H1 (cell line): Measurements from ENCODE around the gene OR51V1. TPM values are rescaled to one million over a fixed set of nuclear protein-coding genes. Genes with fewer than 3 reads are reported as not detected.

Experiments used
- CTCF ChIA-PET: fragments of 300-600 bp; sonication (Branson Sonifier 250); formaldehyde crosslinking; loops from one replicate; lab custom pipeline; 2021; ENCODE audit not compliant: partially characterized antibody; lab: Charles Lee
- POLR2A ChIA-PET: fragments of 300-600 bp; sonication (Branson Sonifier 250); formaldehyde crosslinking; loops from one replicate; lab custom pipeline; 2021; ENCODE audit warnings: inconsistent platforms; ENCODE audit not compliant: partially characterized antibody; lab: Charles Lee
- DNase-seq, 2 experiments: peaks; one replicate each; pipeline versions ENCODE4 v3.0.0 to v3.0.0-alpha.2; 2010 to 2022; ENCODE audit warnings: low spot score in 2 of 2, low read depth in 1 of 2, mixed read lengths in 1 of 2
- FAIRE-seq: peaks from 2 replicates; lab custom pipeline; 2011; peaks lifted over from hg19 to GRCh38; lab: Jason Lieb, UNC
- H2AFZ ChIP-seq: 2 replicates; pipeline ENCODE4 v1.8.1; 2012; ENCODE audit warnings: low read length, inconsistent platforms
- H2AK5ac ChIP-seq: 2 replicates; pipeline ENCODE4 v1.6.1; 2013; ENCODE audit warnings: low read depth, low read length
- H2BK120ac ChIP-seq: replicated peaks from 2 replicates; pipeline ENCODE3; 2013; ENCODE audit warnings: low read depth, low read length, inconsistent platforms
- H2BK12ac ChIP-seq: 2 replicates; pipeline ENCODE4 v1.6.1; 2013; ENCODE audit warnings: low read depth, low read length
- H2BK15ac ChIP-seq: 2 replicates; pipeline ENCODE4 v1.6.1; 2013; ENCODE audit warnings: low read length
- H2BK20ac ChIP-seq: 2 replicates; pipeline ENCODE4 v1.6.1; 2013; ENCODE audit warnings: low read length
- H2BK5ac ChIP-seq: 2 replicates; pipeline ENCODE4 v1.6.1; 2013; ENCODE audit warnings: low read depth, low read length
- H3K14ac ChIP-seq: 2 replicates; pipeline ENCODE4 v1.6.1; 2013; ENCODE audit warnings: inconsistent platforms; ENCODE audit not compliant: insufficient read length
- H3K18ac ChIP-seq: 2 replicates; pipeline ENCODE4 v1.6.1; 2013; ENCODE audit warnings: low read length; ENCODE audit errors: extremely low read depth
- H3K23ac ChIP-seq: 2 replicates; pipeline ENCODE4 v1.6.1; 2013; ENCODE audit warnings: inconsistent platforms; ENCODE audit not compliant: insufficient read length
- H3K23me2 ChIP-seq: 2 replicates; pipeline ENCODE4 v1.6.1; 2013; ENCODE audit warnings: low read depth, low read length
- H3K27ac ChIP-seq: 2 replicates; pipeline ENCODE4 v1.6.1; 2011; ENCODE audit warnings: low read depth, low read length, inconsistent platforms
- H3K27me3 ChIP-seq, 4 experiments: replicated peaks in 1 of 4; 1 replicate in 1 of 4; 2 replicates in 3 of 4; pipeline versions ENCODE4 v1.6.1 to v1.8.1; 2011 to 2013; ENCODE audit warnings: low read length in 3 of 4, mild to moderate bottlenecking in 3 of 4, inconsistent platforms in 2 of 4, mixed read lengths in 2 of 4, moderate library complexity in 1 of 4; ENCODE audit not compliant: control insufficient read depth in 3 of 4, insufficient read depth in 3 of 4; ENCODE audit errors: extremely low read depth in 1 of 4
- H3K36me3 ChIP-seq, 4 experiments: 2 replicates each; pipeline versions ENCODE4 v1.6.1 to v1.8.1; 2011 to 2013; ENCODE audit warnings: mild to moderate bottlenecking in 4 of 4, low read length in 3 of 4, moderate library complexity in 2 of 4, control low read depth in 1 of 4, inconsistent platforms in 1 of 4; ENCODE audit not compliant: insufficient read depth in 4 of 4, control insufficient read depth in 2 of 4
- H3K4ac ChIP-seq: replicated peaks from 2 replicates; pipeline ENCODE3; 2013; ENCODE audit warnings: low read length, low read depth, mixed read lengths, inconsistent platforms; ENCODE audit not compliant: insufficient read length
- H3K4me1 ChIP-seq, 4 experiments: replicated peaks in 1 of 4; 1 replicate in 1 of 4; 2 replicates in 3 of 4; pipeline versions ENCODE4 v1.6.1 to v1.8.1; 2011 to 2013; ENCODE audit warnings: low read length in 3 of 4, inconsistent platforms in 2 of 4, mixed read lengths in 1 of 4; ENCODE audit not compliant: insufficient read depth in 4 of 4, control insufficient read depth in 3 of 4
- H3K4me2 ChIP-seq, 2 experiments: 2 replicates each; pipeline versions ENCODE4 v1.6.1 to v1.8.1; 2011 to 2013; ENCODE audit warnings: low read depth in 2 of 2, low read length in 2 of 2, control low read depth in 1 of 2, inconsistent platforms in 1 of 2, mild to moderate bottlenecking in 1 of 2; ENCODE audit not compliant: insufficient read depth in 1 of 2
- H3K4me3 ChIP-seq, 4 experiments: fragments of 200-600, 300-600 bp in 1 of 4; sonication (generic), shearing (Covaris generic), sonication (Bioruptor Twin) in 1 of 4; 2 replicates each; pipeline versions ENCODE4 v1.5.1 to v1.8.1; 2011 to 2016; ENCODE audit warnings: low read length in 4 of 4, low read depth in 3 of 4, control low read depth in 2 of 4, inconsistent platforms in 2 of 4, mild to moderate bottlenecking in 2 of 4, mixed read lengths in 1 of 4, moderate library complexity in 1 of 4; ENCODE audit not compliant: insufficient read depth in 2 of 4; ENCODE audit errors: extremely low read depth in 1 of 4
- H3K56ac ChIP-seq: replicated peaks from 2 replicates; pipeline ENCODE3; 2013; ENCODE audit warnings: low read depth, mild to moderate bottlenecking, mixed read lengths, low read length, inconsistent platforms; ENCODE audit not compliant: insufficient read length
- H3K79me1 ChIP-seq: 2 replicates; pipeline ENCODE4 v1.6.1; 2013; ENCODE audit warnings: low read depth, low read length, control low read depth
- H3K79me2 ChIP-seq, 2 experiments: 2 replicates each; pipeline versions ENCODE4 v1.6.1 to v1.8.1; 2012 to 2013; ENCODE audit warnings: low read length in 2 of 2, mild to moderate bottlenecking in 2 of 2, inconsistent platforms in 1 of 2; ENCODE audit not compliant: insufficient read depth in 2 of 2, control insufficient read depth in 1 of 2
- H3K9ac ChIP-seq, 4 experiments: replicated peaks in 1 of 4; 1 replicate in 1 of 4; 2 replicates in 3 of 4; pipeline versions ENCODE4 v1.6.1 to v1.8.1; 2011 to 2013; ENCODE audit warnings: low read depth in 3 of 4, low read length in 3 of 4, control low read depth in 2 of 4, mild to moderate bottlenecking in 2 of 4, moderate library complexity in 2 of 4, inconsistent platforms in 1 of 4; ENCODE audit errors: extremely low read depth in 1 of 4
- H3K9me3 ChIP-seq, 2 experiments: 2 replicates each; pipeline versions ENCODE4 v1.6.1 to v1.8.1; 2012 to 2013; ENCODE audit warnings: mild to moderate bottlenecking in 2 of 2, moderate library complexity in 2 of 2, control low read depth in 1 of 2, inconsistent platforms in 1 of 2, low read depth in 1 of 2, low read length in 1 of 2, mixed read lengths in 1 of 2; ENCODE audit not compliant: insufficient read depth in 2 of 2
- H4K20me1 ChIP-seq, 2 experiments: replicated peaks in 1 of 2; 2 replicates each; pipeline versions ENCODE3 to v1.8.1; 2011 to 2013; ENCODE audit warnings: inconsistent platforms in 2 of 2, low read length in 2 of 2, mild to moderate bottlenecking in 1 of 2; ENCODE audit not compliant: insufficient read depth in 2 of 2, control insufficient read depth in 1 of 2
- H4K5ac ChIP-seq: 2 replicates; pipeline ENCODE4 v1.6.1; 2013; ENCODE audit warnings: low read length, low read depth, mixed read lengths, inconsistent platforms; ENCODE audit not compliant: insufficient read length
- H4K8ac ChIP-seq: 2 replicates; pipeline ENCODE4 v1.8.0; 2013; ENCODE audit warnings: mild to moderate bottlenecking, moderate library complexity, low read length, inconsistent platforms; ENCODE audit not compliant: insufficient read depth; ENCODE audit errors: extremely low read depth
- H4K91ac ChIP-seq: replicated peaks from 2 replicates; pipeline ENCODE3; 2013; ENCODE audit warnings: low read length, mixed read lengths, inconsistent platforms; ENCODE audit not compliant: insufficient read length
- ATF3 ChIP-seq: IDR thresholded peaks from 2 replicates; pipeline ENCODE4 v1.6.1; 2011; ENCODE audit warnings: low read depth, mild to moderate bottlenecking, low read length; ENCODE audit not compliant: insufficient read depth
- CHD1 ChIP-seq: IDR thresholded peaks from 2 replicates; pipeline ENCODE4 v1.6.1; 2012; ENCODE audit warnings: low read depth, low read length, improper control_type of control experiment
- CHD2 ChIP-seq: IDR thresholded peaks from 2 replicates; pipeline ENCODE4 v1.6.1; 2012; ENCODE audit warnings: low read length, improper control_type of control experiment
- HDAC2 ChIP-seq, 2 experiments: fragments of 300-600 bp in 1 of 2; sonication (generic) in 1 of 2; IDR thresholded peaks; 2 replicates each; pipeline ENCODE4 v1.6.1; 2011 to 2012; ENCODE audit warnings: low read depth in 2 of 2, low read length in 2 of 2, mild to moderate bottlenecking in 2 of 2, moderate library complexity in 2 of 2, borderline replicate concordance in 1 of 2, inconsistent platforms in 1 of 2
- MAFK ChIP-seq: IDR thresholded peaks from 2 replicates; pipeline ENCODE4 v1.6.1; 2012; ENCODE audit warnings: low read depth, mild to moderate bottlenecking, improper control_type of control experiment, low read length
- MAX ChIP-seq: IDR thresholded peaks from 2 replicates; pipeline ENCODE4 v1.6.1; 2012; ENCODE audit warnings: inconsistent platforms
- POLR2A ChIP-seq, 2 experiments: IDR thresholded peaks; 1 replicate in 1 of 2; 2 replicates in 1 of 2; pipeline ENCODE4 v1.6.1; 2011; ENCODE audit warnings: low read depth in 2 of 2, low read length in 2 of 2, mild to moderate bottlenecking in 2 of 2; ENCODE audit errors: control extremely low read depth in 1 of 2
- SIN3A ChIP-seq, 2 experiments: IDR thresholded peaks in 1 of 2; conservative IDR thresholded peaks in 1 of 2; 2 replicates each; pipeline ENCODE4 v1.6.1; 2011 to 2012; ENCODE audit warnings: low read length in 2 of 2, improper control_type of control experiment in 1 of 2, low read depth in 1 of 2, mild to moderate bottlenecking in 1 of 2
- SIRT6 ChIP-seq: IDR thresholded peaks from one replicate; pipeline ENCODE4 v1.7.1; 2012; ENCODE audit warnings: low read length, inconsistent platforms
- SIX5 ChIP-seq: IDR thresholded peaks from 2 replicates; pipeline ENCODE4 v1.6.1; 2011; ENCODE audit warnings: mild to moderate bottlenecking, low read depth, low read length
- SP4 ChIP-seq: IDR thresholded peaks from 2 replicates; pipeline ENCODE4 v1.6.1; 2012; ENCODE audit warnings: low read length, inconsistent platforms
- TAF7 ChIP-seq: optimal IDR thresholded peaks from 2 replicates; pipeline ENCODE3; 2011; ENCODE audit warnings: low read depth, mild to moderate bottlenecking, inconsistent platforms, low read length, moderate library complexity, borderline replicate concordance
- TCF12 ChIP-seq: IDR thresholded peaks from 2 replicates; pipeline ENCODE4 v1.6.1; 2011; ENCODE audit warnings: low read depth, mild to moderate bottlenecking, low read length
- USF2 ChIP-seq: IDR thresholded peaks from 2 replicates; pipeline ENCODE4 v1.6.1; 2011; ENCODE audit warnings: low read length, improper control_type of control experiment
- WGBS, 2 experiments: shearing (Covaris generic) in 1 of 2; methylation state at CpG; one replicate each; pipeline versions ENCODE4 v1.1.6 to v1.1.7; 2013 to 2015; ENCODE audit warnings: low lambda C conversion rate in 2 of 2, mixed read lengths in 2 of 2, inconsistent platforms in 1 of 2, low coverage in 1 of 2, missing lambda C conversion rate in 1 of 2; ENCODE audit not compliant: insufficient replicate concordance in 2 of 2, insufficient coverage in 1 of 2, insufficient read length in 1 of 2; ENCODE audit errors: extremely low coverage in 1 of 2, missing lambda C conversion rate in 1 of 2; 5-methylcytosine and 5-hydroxymethylcytosine counted together
- polyA plus RNA-seq, 7 experiments: library from polyadenylated mRNA; depleted of rRNA in 3 of 7; stranded (reverse) in 5 of 7; unstranded in 2 of 7; fragments of >200 nt in 5 of 7; fragments of 200-250 nt in 2 of 7; gene quantifications; 1 replicate in 5 of 7; 2 replicates in 1 of 7; 4 replicates in 1 of 7; pipeline versions ENCODE4 v1.2.1 to v1.2.3, GENCODE V29; 2011 to 2013; ENCODE audit warnings: missing spikeins in 2 of 7, mixed read lengths in 2 of 7
- total RNA-seq: library from RNA; stranded (reverse); fragmentation: NEBNext Ultra II Directional; extraction: Animal tissue kit (Norgen Biotek cat#: 25700); gene quantifications from 2 replicates; pipeline ENCODE4 v1.2.1, GENCODE V29; 2021

Gene OR51V1
- total and polyA plus RNA-seq, 2 of the 8 experiments (the other 6 are each of a cell fraction or from before 2014, with no cell fraction given), result not detected

- Histone ChIP-seq H3K36me3 (no peaks in the 10 kb centered on the region), H2BK15ac (no peak overlapping the region), H3K14ac (no peak overlapping the region), H2BK20ac (no peak overlapping the region), H3K23me2 (no peaks in the 10 kb centered on the region), H4K91ac (no peak overlapping the region), H2BK5ac (no peak overlapping the region), H2AK5ac (no peak overlapping the region), H4K8ac (no peak overlapping the region), H4K5ac (no peak overlapping the region), H2BK120ac (no peak overlapping the region), H4K20me1 (no peaks in the 10 kb centered on the region), H3K56ac (no peak overlapping the region), H3K9me3 (peaks cover 4 to 6% of the 10 kb centered on the region in 2 experiments; a peak in 2 of 4 replicates), H2AFZ (no peak overlapping the region), H2BK12ac (no peak overlapping the region), H3K79me2 (no peaks in the 10 kb centered on the region), H3K27ac (no peak overlapping the region), H3K18ac (no peak overlapping the region), H3K4me2 (no peak overlapping the region), H3K9ac (no peak overlapping the region), H3K79me1 (no peaks in the 10 kb centered on the region), H3K4me3 (no peak overlapping the region), H3K27me3 (no peaks in the 10 kb centered on the region), H3K23ac (no peak overlapping the region), H3K4me1 (no peaks in the 10 kb centered on the region), H3K4ac (no peak overlapping the region)
- DNase-seq (no peak), FAIRE-seq (no peak)
- ChIA-PET POLR2A (no interaction called here), CTCF (no interaction called here)
- 83% methylated on average over 1 of the region's 1 CpG; no CpG with 5 or more reads in 1 of the 2 experiments for WGBS, 2 experiments
- TF ChIP-seq SP4 (no peak), CHD2 (no peak), SIRT6 (no peak), SIX5 (no peak), POLR2A (IDR thresholded peaks at IDR 0.05; ENCODE audit: control extremely low read depth in 1 of 2, low read depth in 2 of 2, low read length in 2 of 2) (no peak), MAX (no peak), MAFK (no peak), SIN3A (conservative IDR thresholded peaks at IDR 0.05 in 1 of 2, IDR thresholded peaks at IDR 0.05 in 1 of 2; ENCODE audit: low read depth in 1 of 2, low read length in 2 of 2) (no peak), HDAC2 (IDR thresholded peaks at IDR 0.05; ENCODE audit: borderline replicate concordance in 1 of 2, low read depth in 2 of 2, low read length in 2 of 2) (no peak), ATF3 (no peak), TAF7 (no peak), CHD1 (no peak), USF2 (no peak), TCF12 (no peak)
These were observed 23.2 kb upstream of the OR51V1 start for GRCh38 chr11:5223686-5224085.
